Measurements from ENCODE around the gene TP53I13.
A peak's percentile ranks its signal among the peaks of the same experiment; 100 is the strongest.
"Not testable (repeated sequence)": the region's sequence is repeated elsewhere in the genome, so short reads cannot be mapped to it uniquely, and the experiment has no call there.

Gene TP53I13

GRCh38 chr17:29557739-29558116, 10.8 kb upstream of the TP53I13 start:
- Histone ChIP-seq H3K27ac (ENCODE audit: low read depth, low read length) (no peak overlapping the region), H3K27me3 (ENCODE audit: insufficient read depth, low read length) (peaks cover 4% of the 10 kb centered on the region; the same call in 1 of the 2 replicates), H3K9ac (ENCODE audit: low read depth, low read length) (no peak overlapping the region), H3K4me3 (ENCODE audit: low read length) (no peak overlapping the region), H3K9me3 (ENCODE audit: insufficient read depth, low read depth, low read length) (no peaks in the 10 kb centered on the region), H3K36me3 (ENCODE audit: insufficient read depth, low read length) (no peaks in the 10 kb centered on the region), H3K4me1 (ENCODE audit: insufficient read depth, low read length) (no peaks in the 10 kb centered on the region)

GRCh38 chr17:29558139-29558538, 10.4 kb upstream of the TP53I13 start:
- not testable (repeated sequence) for H3K9me3 ChIP-seq (ENCODE audit: insufficient read depth, low read depth, low read length); H3K4me3 ChIP-seq (ENCODE audit: low read length); H3K27me3 ChIP-seq (ENCODE audit: insufficient read depth, low read length); H3K4me1 ChIP-seq (ENCODE audit: insufficient read depth, low read length); H3K27ac ChIP-seq (ENCODE audit: low read depth, low read length); H3K9ac ChIP-seq (ENCODE audit: low read depth, low read length); H3K36me3 ChIP-seq (ENCODE audit: insufficient read depth, low read length)
- WGBS, result 96% methylated on average over 5 of the region's 5 CpGs

DNA sequence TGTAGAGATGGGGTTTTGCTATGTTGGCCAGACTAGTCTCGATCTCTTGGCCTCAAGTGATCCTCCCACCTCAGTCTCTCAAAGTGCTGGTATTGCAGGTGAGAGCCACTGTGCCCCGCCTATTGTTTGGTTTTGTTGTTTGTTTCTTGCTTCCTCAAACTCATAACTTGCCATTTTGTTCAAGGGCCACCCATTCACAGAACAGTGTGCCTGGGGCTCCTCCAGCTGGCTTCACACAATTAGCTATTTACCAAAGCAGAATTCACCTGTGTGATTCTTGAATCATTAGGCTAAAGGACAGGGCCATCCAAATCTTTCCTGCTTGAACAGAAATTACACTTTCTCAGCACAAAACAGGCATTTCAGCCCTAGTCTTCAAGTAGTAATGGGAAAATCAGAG, 8.9 kb upstream of the TP53I13 start:
- Histone ChIP-seq H3K4me3 (ENCODE audit: low read length) (no peak overlapping the region), H3K27me3 (ENCODE audit: insufficient read depth, low read length) (peaks cover 12% of the 10 kb centered on the region), H3K36me3 (ENCODE audit: insufficient read depth, low read length) (no peaks in the 10 kb centered on the region), H3K9ac (ENCODE audit: low read depth, low read length) (no peak overlapping the region), H3K4me1 (ENCODE audit: insufficient read depth, low read length) (no peaks in the 10 kb centered on the region), H3K27ac (ENCODE audit: low read depth, low read length) (no peak overlapping the region), H3K9me3 (ENCODE audit: insufficient read depth, low read depth, low read length) (no peaks in the 10 kb centered on the region)
- WGBS, result 92% methylated on average over 2 of the region's 2 CpGs

- Histone ChIP-seq H3K4me3 (ENCODE audit: low read length) (no peak overlapping the region), H3K36me3 (ENCODE audit: insufficient read depth, low read length) (no peaks in the 10 kb centered on the region), H3K27me3 (ENCODE audit: insufficient read depth, low read length) (peaks cover 19% of the 10 kb centered on the region), H3K4me1 (ENCODE audit: insufficient read depth, low read length) (no peaks in the 10 kb centered on the region), H3K9ac (ENCODE audit: low read depth, low read length) (no peak overlapping the region), H3K27ac (ENCODE audit: low read depth, low read length) (no peak overlapping the region), H3K9me3 (ENCODE audit: insufficient read depth, low read depth, low read length) (no peaks in the 10 kb centered on the region)
- 90% methylated on average over 6 of the region's 6 CpGs for WGBS
Measured at GRCh38 chr17:29560316-29560715, 8.2 kb upstream of the TP53I13 start.

GRCh38 chr17:29561554-29562517, 6.7 kb upstream of the TP53I13 start:
- Histone ChIP-seq H3K27me3 (ENCODE audit: insufficient read depth, low read length) (peaks cover 34% of the 10 kb centered on the region), H3K9ac (ENCODE audit: low read depth, low read length) (no peak overlapping the region), H3K9me3 (ENCODE audit: insufficient read depth, low read depth, low read length) (no peaks in the 10 kb centered on the region), H3K4me1 (ENCODE audit: insufficient read depth, low read length) (no peaks in the 10 kb centered on the region), H3K27ac (ENCODE audit: low read depth, low read length) (no peak overlapping the region), H3K36me3 (ENCODE audit: insufficient read depth, low read length) (no peaks in the 10 kb centered on the region), H3K4me3 (ENCODE audit: low read length) (no peak overlapping the region)
- 90% methylated on average over 17 of the region's 17 CpGs for WGBS

DNA sequence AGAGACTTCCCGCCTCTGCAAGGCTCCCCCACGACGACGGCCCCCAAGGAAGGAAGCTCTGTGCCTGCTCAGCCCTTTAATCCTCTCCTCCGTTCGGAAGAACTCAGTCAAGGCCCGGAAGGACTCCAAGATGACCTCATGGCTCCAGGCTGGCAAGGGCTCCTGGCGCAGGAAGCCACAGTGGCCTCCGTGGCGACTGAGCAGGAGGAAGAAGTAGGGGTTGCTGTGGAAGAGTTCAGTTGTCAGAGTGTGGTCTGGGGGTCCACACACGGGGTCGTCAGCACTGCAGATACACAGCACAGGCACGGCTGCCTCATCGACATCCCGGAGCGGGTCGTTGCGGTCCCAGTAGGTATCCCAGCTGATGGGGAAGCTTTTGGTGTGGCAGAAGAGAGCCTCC, 5.9 kb upstream of the TP53I13 start:
- 88% methylated on average over 18 of the region's 18 CpGs for WGBS
- Histone ChIP-seq H3K9me3 (ENCODE audit: insufficient read depth, low read depth, low read length) (no peaks in the 10 kb centered on the region), H3K4me1 (ENCODE audit: insufficient read depth, low read length) (no peaks in the 10 kb centered on the region), H3K27me3 (ENCODE audit: insufficient read depth, low read length) (peaks cover 42% of the 10 kb centered on the region), H3K36me3 (ENCODE audit: insufficient read depth, low read length) (no peaks in the 10 kb centered on the region), H3K4me3 (ENCODE audit: low read length) (no peak overlapping the region), H3K9ac (ENCODE audit: low read depth, low read length) (no peak overlapping the region), H3K27ac (ENCODE audit: low read depth, low read length) (no peak overlapping the region)

- H3K4me1 ChIP-seq (ENCODE audit: insufficient read depth, low read length), result no peaks in the 10 kb centered on the region
- no peak overlapping the region for H3K27ac ChIP-seq (ENCODE audit: low read depth, low read length)
- no peaks in the 10 kb centered on the region for H3K36me3 ChIP-seq (ENCODE audit: insufficient read depth, low read length)
- H3K4me3 ChIP-seq (ENCODE audit: low read length), result no peak overlapping the region
- no peaks in the 10 kb centered on the region for H3K9me3 ChIP-seq (ENCODE audit: insufficient read depth, low read depth, low read length)
- 83% methylated on average over 1 of the region's 3 CpGs for WGBS
- H3K9ac ChIP-seq (ENCODE audit: low read depth, low read length), result no peak overlapping the region
- H3K27me3 ChIP-seq (ENCODE audit: insufficient read depth, low read length), result peaks cover 48% of the 10 kb centered on the region
Measured at GRCh38 chr17:29563816-29564215, 4.7 kb upstream of the TP53I13 start.

DNA sequence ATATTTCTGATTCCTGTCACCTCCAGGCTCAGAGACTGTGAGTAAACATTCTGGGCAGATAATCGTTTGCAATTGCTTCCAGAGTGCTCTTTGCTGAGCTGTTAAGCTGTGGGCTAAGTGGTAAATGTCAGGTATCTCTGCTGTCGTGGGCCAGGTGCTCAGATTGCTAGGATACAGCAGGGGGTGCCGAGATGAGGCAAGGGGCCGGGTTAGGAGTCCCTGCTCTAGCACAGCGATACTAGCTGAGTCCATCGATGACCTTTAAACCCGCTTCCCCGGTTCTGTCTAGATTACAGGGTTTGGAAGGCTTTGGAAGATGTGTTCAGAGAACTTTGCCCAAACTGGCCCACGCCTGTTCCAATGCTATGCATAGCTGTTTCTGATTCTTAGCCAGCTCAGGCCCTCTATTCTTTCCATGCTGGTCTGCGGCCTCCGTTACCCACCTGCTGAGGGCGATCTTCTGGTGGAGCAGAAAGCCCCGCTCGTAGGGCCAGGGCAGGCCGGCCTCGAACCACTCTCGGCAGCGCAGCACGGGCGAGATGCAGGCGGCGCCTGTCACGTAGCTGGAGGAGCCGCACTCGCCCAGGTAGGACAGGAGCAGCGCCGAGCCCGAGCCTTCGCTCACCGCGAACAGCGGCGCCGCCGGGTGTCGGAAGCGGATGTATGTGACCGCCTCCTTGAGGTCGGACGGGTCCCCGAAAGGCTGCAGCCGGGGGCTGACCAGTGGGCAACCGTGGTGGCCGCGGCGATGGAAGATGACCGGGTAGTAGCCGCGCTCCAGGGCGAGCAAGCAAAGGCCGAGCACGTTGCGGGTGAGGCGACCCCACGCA, 2.6 kb upstream of the TP53I13 start:
- Histone ChIP-seq H3K4me1 (ENCODE audit: insufficient read depth, low read length) (peaks cover 4% of the 10 kb centered on the region; the same call in 1 of the 2 replicates), H3K9ac (ENCODE audit: low read depth, low read length) (no peak overlapping the region; the same call in 1 of the 2 replicates), H3K9me3 (ENCODE audit: insufficient read depth, low read depth, low read length) (no peaks in the 10 kb centered on the region), H3K27me3 (ENCODE audit: insufficient read depth, low read length) (peaks cover 59% of the 10 kb centered on the region), H3K4me3 (ENCODE audit: low read length) (peak overlapping the region; percentile 75), H3K36me3 (ENCODE audit: insufficient read depth, low read length) (no peaks in the 10 kb centered on the region), H3K27ac (ENCODE audit: low read depth, low read length) (no peak overlapping the region)
- 9% methylated on average over 55 of the region's 55 CpGs for WGBS

DNA sequence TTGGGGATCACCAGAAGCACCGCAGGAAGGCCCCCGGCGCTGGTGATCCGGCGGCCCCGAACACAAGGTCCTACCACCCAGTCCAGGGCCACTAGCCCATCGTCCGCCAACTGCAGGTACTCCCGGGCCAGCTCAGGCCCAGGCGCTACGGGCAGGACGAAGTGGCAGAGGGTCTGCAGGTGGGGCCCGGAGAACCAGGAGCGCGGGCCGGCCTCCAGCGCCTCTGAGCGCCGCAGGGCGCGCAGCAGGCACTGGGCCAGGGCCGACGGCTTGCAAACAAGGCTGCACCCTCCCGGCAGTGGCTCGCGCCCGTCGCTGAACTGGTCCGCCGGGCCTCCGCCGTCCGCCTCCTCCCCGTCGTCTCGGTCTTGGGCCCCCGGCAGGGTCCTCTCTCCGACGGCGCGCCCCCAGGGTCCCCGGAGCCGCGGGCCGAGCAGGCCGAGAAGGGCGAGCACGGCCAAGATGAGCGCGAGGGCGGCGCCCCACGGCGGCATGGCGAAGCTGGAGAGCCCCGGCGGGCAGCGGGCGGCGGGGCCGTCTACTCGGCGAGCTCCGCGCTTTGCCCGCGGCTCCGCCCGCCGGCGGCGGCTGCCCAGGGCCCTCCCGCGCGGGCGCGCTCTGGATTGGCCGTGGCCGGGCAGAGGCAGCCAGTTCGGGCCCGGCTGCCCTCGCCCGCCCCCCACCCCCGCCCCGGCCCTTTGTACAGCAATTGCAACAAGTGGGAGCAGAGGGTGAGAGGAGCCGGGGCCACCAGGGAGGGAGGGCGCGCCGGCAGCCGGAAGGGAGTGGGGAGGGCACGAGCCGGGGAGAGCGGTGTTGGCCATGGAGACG, 1.8 kb upstream of the TP53I13 start, which contains the start of gene ABHD15:
Gene ABHD15, minus strand, starts transcription at position 565 of the 831 bp plus-strand sequence. Its CDS starts 71 bp downstream, at position 494.
- Histone ChIP-seq H3K9me3 (ENCODE audit: insufficient read depth, low read depth, low read length) (no peaks in the 10 kb centered on the region), H3K9ac (ENCODE audit: low read depth, low read length) (no peak within 1 kb of the TSS; the same call in 1 of the 2 replicates), H3K4me1 (ENCODE audit: insufficient read depth, low read length) (peaks cover 4% of the 10 kb centered on the region; the same call in 1 of the 2 replicates), H3K36me3 (ENCODE audit: insufficient read depth, low read length) (no peaks in the 10 kb centered on the region), H3K27me3 (ENCODE audit: insufficient read depth, low read length) (peaks cover 66% of the 10 kb centered on the region), H3K27ac (ENCODE audit: low read depth, low read length) (no peak within 1 kb of the TSS), H3K4me3 (ENCODE audit: low read length) (peak within 1 kb of the TSS; percentile 75)
- 1% methylated on average over 94 of the region's 94 CpGs for WGBS

- no peaks in the 10 kb centered on the region for H3K36me3 ChIP-seq (ENCODE audit: insufficient read depth, low read length)
- no peak overlapping the region for H3K27ac ChIP-seq (ENCODE audit: low read depth, low read length)
- peaks cover 68% of the 10 kb centered on the region for H3K27me3 ChIP-seq (ENCODE audit: insufficient read depth, low read length)
- H3K4me1 ChIP-seq (ENCODE audit: insufficient read depth, low read length), result peaks cover 4% of the 10 kb centered on the region; the same call in 1 of the 2 replicates
- under 1% methylated on average over 27 of the region's 27 CpGs for WGBS
- no peak overlapping the region for H3K9ac ChIP-seq (ENCODE audit: low read depth, low read length)
- peak overlapping the region; percentile 75 for H3K4me3 ChIP-seq (ENCODE audit: low read length)
- no peaks in the 10 kb centered on the region for H3K9me3 ChIP-seq (ENCODE audit: insufficient read depth, low read depth, low read length)
Measured at GRCh38 chr17:29567304-29567553, 1.3 kb upstream of the TP53I13 start.
